LNCaP clone FGC (cell line): Measurements from ENCODE around the gene HNRNPA2B1.
"Not testable (repeated sequence)": the region's sequence is repeated elsewhere in the genome, so short reads cannot be mapped to it uniquely, and the experiment has no call there.

ENCODE experiments used
- DNase-seq: peaks from one replicate; pipeline ENCODE4 v3.0.0-alpha.2; 2011; ENCODE audit warnings: low read depth
- H3K4me3 ChIP-seq: 2 replicates; pipeline ENCODE4 v1.5.1; 2011; ENCODE audit warnings: mild to moderate bottlenecking, low read depth, low read length, control low read depth
- TF ChIP-seq, protein P1 (sequence below): IDR thresholded peaks from 2 replicates; pipeline ENCODE4 v1.5.1; 2012; ENCODE audit warnings: mild to moderate bottlenecking; ENCODE audit not compliant: control insufficient read depth, insufficient read depth; ENCODE audit errors: extremely low read depth

The HNRNPA2B1 gene

DNA sequence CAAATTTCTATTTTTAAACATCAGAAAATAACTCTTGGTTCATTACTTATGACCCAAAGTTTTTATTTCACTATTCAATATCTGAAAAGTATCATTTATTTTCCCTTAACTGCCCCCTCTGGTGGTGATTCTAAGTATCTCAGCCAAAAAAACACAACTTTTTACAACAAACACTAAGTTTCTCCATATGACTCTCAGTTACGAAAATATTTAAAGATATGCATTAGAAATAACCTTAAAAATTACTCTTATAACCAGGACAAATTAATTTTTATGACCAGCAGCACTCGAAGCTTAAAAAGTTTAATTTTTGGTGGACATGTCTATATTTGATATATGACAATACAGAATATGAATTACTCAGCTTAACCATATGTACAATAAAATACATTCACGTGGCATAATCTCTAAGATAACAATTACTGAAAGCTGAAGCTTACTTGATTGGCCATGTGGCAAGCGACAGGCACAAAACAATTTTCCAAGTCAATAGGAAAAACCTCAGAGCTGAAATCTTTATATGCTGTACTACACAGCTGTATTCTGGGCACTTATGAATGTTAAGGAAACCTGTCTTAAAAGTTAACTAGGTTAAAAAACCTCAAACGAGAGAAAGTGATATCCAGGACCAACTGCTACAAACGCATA lies 2.3 kb downstream of the HNRNPA2B1 start:
- no peak for DNase-seq
- peak overlapping the region; percentile 100 for H3K4me3 ChIP-seq
- TF ChIP-seq, protein P1, sequence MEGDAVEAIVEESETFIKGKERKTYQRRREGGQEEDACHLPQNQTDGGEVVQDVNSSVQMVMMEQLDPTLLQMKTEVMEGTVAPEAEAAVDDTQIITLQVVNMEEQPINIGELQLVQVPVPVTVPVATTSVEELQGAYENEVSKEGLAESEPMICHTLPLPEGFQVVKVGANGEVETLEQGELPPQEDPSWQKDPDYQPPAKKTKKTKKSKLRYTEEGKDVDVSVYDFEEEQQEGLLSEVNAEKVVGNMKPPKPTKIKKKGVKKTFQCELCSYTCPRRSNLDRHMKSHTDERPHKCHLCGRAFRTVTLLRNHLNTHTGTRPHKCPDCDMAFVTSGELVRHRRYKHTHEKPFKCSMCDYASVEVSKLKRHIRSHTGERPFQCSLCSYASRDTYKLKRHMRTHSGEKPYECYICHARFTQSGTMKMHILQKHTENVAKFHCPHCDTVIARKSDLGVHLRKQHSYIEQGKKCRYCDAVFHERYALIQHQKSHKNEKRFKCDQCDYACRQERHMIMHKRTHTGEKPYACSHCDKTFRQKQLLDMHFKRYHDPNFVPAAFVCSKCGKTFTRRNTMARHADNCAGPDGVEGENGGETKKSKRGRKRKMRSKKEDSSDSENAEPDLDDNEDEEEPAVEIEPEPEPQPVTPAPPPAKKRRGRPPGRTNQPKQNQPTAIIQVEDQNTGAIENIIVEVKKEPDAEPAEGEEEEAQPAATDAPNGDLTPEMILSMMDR: peak; percentile 46

DNA sequence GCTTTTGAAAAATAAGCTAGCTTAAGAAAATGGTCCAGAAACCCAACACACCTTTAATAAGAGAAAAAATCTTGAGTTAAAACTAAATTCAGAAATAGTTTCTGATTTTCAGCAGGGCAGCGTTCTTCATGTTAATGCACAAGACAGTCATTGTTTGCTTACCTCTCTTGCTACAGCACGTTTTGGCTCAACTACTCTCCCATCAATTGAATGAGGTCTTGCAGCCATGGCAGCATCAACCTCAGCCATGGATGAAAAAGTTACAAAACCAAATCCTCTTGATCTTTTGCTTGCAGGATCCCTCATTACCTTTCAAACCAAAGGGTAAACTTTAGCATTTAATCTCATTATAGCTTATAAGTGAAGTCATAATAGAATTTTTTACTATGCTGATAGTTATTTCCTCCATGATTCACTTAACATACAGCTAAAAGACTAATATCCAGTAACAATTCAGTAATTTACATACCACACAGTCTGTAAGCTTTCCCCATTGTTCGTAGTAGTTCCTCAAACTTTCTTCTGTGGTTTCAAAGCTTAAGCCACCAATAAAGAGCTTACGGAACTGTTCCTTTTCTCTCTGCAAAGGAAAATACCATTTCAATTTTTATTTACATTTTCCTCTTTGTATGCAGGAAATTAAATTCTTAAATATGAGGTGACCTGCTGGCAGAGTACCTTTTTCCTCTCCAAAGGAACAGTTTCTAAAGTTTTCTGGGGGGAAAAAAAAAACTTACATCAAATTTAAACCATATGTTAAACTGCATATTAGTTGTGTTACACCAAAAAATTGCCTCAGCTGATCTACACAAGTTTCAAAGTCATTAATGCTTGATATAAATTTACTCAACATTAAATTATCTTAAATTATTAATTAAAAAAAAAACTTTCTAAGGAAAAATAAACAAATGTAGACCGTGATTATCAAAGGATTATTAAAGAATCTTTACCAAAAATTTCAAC lies 3.1 kb downstream of the HNRNPA2B1 start:
- H3K4me3 ChIP-seq: peak overlapping the region; percentile 100
- no peak for DNase-seq
- TF ChIP-seq, protein P1: no peak

DNA sequence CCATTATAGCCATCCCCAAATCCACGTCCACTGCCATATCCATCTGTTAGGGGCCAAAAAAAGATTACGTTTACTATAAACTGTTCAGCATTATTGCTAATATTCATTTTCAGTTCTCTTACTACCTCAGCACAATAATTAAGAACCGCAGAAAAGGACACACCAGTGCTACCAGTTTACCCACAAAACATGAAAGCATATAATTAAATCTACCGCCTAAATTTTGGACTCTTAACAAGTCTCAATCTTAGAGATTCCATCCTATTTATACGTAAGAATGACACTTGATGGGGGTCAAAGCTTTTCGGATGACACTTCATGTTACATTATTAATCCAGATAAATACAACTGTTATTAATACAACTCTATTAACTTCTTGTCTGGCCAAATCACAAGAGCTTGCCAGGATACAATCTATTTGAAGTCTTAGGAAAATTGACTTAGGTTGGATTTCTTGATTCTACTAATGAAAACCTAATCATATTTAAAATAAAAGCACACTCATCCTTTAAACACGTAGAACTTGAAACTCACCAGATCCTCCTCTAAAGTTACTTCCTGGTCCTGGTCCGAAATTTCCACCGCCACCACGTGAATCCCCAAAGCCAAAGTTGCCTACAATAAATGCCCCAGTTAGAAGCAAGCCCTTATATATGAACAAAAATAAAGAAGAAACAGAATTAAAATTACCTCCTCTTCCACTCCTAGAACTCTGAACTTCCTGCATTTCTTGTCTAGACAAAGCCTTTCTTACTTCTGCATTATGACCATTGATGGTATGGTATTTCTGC lies 4.5 kb downstream of the HNRNPA2B1 start:
- TF ChIP-seq, protein P1: no peak
- DNase-seq: no peak
- no peak overlapping the region for H3K4me3 ChIP-seq

DNA sequence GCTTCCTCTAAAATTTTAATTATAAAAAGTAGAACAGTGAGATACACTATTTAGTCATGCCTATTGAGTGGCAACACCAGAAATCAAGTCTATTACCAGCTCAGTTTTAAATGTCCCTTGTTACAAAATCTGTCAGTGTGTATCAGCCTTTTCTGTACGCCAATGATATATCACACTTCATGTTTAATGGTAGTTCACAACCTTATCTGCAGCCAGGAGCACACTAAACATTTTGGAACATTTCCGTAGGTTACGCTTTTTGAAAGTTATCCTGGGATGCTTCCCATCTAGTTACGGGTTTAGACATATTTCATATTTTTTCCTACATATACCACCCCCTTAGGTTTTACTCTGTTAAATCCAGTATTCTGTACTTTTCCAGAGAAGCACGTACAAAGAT lies 5.4 kb downstream of the HNRNPA2B1 start:
- H3K4me3 ChIP-seq: no peak overlapping the region
- no peak for DNase-seq
- TF ChIP-seq, protein P1: no peak

DNA sequence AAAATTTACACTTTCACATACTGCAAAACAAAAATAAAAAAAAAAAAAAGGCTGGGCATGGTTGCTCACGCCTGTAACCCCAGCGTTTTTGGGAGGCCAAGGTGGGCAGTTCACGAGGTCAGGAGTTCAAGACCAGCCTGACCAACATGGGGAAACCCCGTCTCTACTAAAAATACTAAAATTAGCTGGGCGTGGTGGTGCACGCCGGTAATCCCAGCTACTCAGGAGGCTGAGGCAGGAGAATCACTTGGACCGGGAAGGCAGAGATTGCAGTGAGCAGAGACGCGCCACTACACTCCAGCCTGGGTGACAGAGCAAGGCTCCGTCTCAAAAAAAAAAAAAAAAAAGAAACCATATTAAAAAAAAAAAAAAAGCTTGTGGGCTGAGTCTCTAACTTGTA lies 5.8 kb downstream of the HNRNPA2B1 start:
- H3K4me3 ChIP-seq, DNase-seq: not testable (repeated sequence)

DNA sequence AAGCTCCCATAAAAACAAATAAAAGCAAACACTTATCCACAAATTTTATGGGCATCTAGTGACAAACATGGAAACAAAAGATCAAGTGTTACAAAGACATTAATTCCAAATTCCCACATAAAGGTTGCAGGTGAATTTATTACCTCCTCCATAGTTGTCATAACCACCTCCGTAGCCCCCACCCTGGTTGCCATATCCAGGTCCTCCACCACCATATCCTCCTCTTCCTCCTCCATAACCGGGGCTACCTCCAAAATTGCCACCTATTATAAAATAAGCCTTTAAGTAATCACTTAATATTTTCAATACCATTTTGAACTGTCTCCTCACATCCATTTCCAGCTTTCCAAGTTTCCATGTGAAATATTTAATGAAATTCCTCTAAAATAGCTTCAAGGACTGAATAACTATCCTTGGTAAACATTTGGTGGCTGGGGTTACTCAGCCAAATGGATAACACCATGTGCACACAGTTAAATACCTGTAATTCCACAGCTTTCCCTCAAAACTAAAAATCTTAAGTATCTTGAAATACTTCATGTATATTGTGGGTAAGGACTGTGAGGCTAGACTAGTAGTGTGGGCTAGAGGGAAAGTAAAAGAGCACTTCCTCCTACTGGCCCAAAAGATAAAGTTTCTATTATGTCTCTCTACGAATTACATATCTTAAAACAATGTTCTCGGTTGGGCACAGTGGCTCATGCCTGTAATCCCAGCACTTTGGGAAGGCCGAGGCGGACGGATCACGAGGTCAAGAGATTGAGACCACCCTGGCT lies 6.9 kb downstream of the HNRNPA2B1 start:
- TF ChIP-seq, protein P1: no peak
- H3K4me3 ChIP-seq: no peak overlapping the region
- no peak for DNase-seq
